NB4 (cell line): Measurements from ENCODE around the gene HSD17B2.

Source experiments
- MYC ChIP-seq: IDR thresholded peaks from 2 replicates; pipeline ENCODE4 v1.6.1; 2011; ENCODE audit warnings: low read depth, low read length
- POLR2A ChIP-seq: IDR thresholded peaks from 2 replicates; pipeline ENCODE4 v1.6.1; 2011; ENCODE audit warnings: mild to moderate bottlenecking; ENCODE audit not compliant: insufficient read length; ENCODE audit errors: extremely low read depth
- TF ChIP-seq, protein P1 (sequence below): IDR thresholded peaks from one replicate; pipeline ENCODE4 v1.5.1; 2012; ENCODE audit warnings: low read depth, low read length
- TF ChIP-seq, protein P2 (sequence below): IDR thresholded peaks from 2 replicates; pipeline ENCODE4 v1.6.1; 2011; ENCODE audit warnings: low read depth, low read length

DNA sequence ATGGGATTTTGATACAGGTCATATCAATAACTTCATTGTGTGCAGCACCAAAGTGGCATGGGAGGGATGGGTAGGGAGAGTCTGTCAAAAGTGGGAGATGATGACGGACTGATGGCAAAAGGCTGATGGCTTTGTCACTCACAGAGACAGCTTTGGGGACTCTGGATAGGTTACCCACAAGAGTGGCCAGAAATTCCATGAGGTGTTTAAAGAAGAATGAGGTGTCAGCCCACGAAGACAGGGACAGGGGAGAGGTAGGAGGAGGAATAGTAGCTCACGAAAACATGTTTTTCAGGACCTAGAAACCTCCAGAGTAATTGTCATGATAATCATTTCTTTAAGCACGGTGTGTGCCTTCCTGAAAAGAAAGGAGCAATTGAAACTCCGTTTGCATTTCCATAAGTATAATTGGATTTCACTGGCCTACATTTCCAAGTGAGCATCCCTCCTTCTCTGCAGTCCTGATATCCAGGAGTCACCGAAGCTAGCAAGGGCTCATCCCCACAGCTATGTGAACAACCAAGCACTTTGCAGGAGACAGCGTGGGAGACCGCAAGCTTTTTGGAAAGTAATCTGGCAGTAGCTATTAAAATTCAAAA, 60.0 kb downstream of the HSD17B2 start:
- TF ChIP-seq, protein P1, sequence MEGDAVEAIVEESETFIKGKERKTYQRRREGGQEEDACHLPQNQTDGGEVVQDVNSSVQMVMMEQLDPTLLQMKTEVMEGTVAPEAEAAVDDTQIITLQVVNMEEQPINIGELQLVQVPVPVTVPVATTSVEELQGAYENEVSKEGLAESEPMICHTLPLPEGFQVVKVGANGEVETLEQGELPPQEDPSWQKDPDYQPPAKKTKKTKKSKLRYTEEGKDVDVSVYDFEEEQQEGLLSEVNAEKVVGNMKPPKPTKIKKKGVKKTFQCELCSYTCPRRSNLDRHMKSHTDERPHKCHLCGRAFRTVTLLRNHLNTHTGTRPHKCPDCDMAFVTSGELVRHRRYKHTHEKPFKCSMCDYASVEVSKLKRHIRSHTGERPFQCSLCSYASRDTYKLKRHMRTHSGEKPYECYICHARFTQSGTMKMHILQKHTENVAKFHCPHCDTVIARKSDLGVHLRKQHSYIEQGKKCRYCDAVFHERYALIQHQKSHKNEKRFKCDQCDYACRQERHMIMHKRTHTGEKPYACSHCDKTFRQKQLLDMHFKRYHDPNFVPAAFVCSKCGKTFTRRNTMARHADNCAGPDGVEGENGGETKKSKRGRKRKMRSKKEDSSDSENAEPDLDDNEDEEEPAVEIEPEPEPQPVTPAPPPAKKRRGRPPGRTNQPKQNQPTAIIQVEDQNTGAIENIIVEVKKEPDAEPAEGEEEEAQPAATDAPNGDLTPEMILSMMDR: no peak
- no peak for TF ChIP-seq POLR2A
- TF ChIP-seq MYC: no peak
- TF ChIP-seq, protein P2, sequence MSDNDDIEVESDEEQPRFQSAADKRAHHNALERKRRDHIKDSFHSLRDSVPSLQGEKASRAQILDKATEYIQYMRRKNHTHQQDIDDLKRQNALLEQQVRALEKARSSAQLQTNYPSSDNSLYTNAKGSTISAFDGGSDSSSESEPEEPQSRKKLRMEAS: no peak
